Ovary (tissue), 9 donors: ENCODE measurements around the gene OR3A2. TPM values are rescaled to one million over a fixed set of nuclear protein-coding genes. Genes with fewer than 3 reads are reported as not detected.
"Not testable (repeated sequence)": the region's sequence is repeated elsewhere in the genome, so short reads cannot be mapped to it uniquely, and the experiment has no call there.

Source experiments
- DNase-seq, 5 donors: peaks; one replicate each; pipeline ENCODE4 v3.0.0-alpha.2; 2019 to 2020
- H3K27ac ChIP-seq, 2 donors: fragments of 200-600 bp; one replicate each; pipeline versions ENCODE4 v1.5.1 to v1.8.0; 2019 to 2022
- H3K27me3 ChIP-seq: fragments of 200-600 bp; one replicate; pipeline ENCODE4 v1.8.0; 2022
- H3K36me3 ChIP-seq: fragments of 200-600 bp; sonication (generic); one replicate; pipeline ENCODE4 v1.5.1; 2019
- H3K4me1 ChIP-seq: one replicate; pipeline ENCODE4 v1.8.1; 2013; ENCODE audit warnings: mild to moderate bottlenecking, moderate library complexity; ENCODE audit not compliant: insufficient read depth
- H3K4me3 ChIP-seq: fragments of 200-600 bp; sonication (generic); one replicate; pipeline ENCODE4 v1.5.1; 2017
- H3K9me3 ChIP-seq, 2 donors: fragments of 200-600 bp in 1 of 2; sonication (generic) in 1 of 2; one replicate each; pipeline versions ENCODE4 v1.5.1 to v1.8.1; 2013 to 2019; ENCODE audit warnings: mild to moderate bottlenecking in 1 of 2, moderate library complexity in 1 of 2
- EP300 ChIP-seq: sonication (generic); formaldehyde crosslinking; IDR thresholded peaks from one replicate; pipeline ENCODE4 v1.6.1; 2017; ENCODE audit warnings: antibody characterized with exemption
- POLR2A ChIP-seq: fragments of 450-650 bp; IDR thresholded peaks from one replicate; pipeline ENCODE4 v1.6.1; 2017; ENCODE audit warnings: antibody characterized with exemption, mild to moderate bottlenecking, moderate library complexity
- WGBS, 3 donors: extraction: QIAGEN DNeasy Blood & Tissue Kit in 1 of 3; methylation state at CpG; one replicate each; pipeline versions ENCODE4 v1.1.5 to v1.1.7; 2013 to 2017; 5-methylcytosine and 5-hydroxymethylcytosine counted together
- intact Hi-C, 4 donors: fragments of 100-400 bp; cut with DNase I; formaldehyde crosslinking; loops; one replicate each; pipeline versions ENCODE4 v1.11.0 to v1.15.1; 2022 to 2023
- polyA plus RNA-seq, 2 donors: library from polyadenylated mRNA; stranded (reverse); fragments of 200-250 nt in 1 of 2; fragments of 350-450 nt in 1 of 2; fragmentation: Illumina TruSeq in 1 of 2; extraction: RNeasy Lipid Tissue Mini Kit (QIAGEN cat#74804) in 1 of 2; gene quantifications; one replicate each; pipeline ENCODE4 v1.2.3, GENCODE V29; 2013 to 2014
- total RNA-seq, 7 donors: library from RNA; depleted of rRNA in 2 of 7; stranded (reverse); fragments of >200 nt in 2 of 7; fragmentation: NEBNext Ultra II Directional in 3 of 7; extraction: Animal tissue kit (Norgen Biotek cat#: 25700) in 3 of 7; gene quantifications; one replicate each; pipeline versions ENCODE4 v1.1.0 to v1.2.4, GENCODE V29; 2016 to 2023
- TF ChIP-seq, protein P1 (sequence below), 3 donors: fragments of 450-650 bp in 2 of 3; fragments of 200-600 bp in 1 of 3; IDR thresholded peaks; one replicate each; pipeline versions ENCODE4 v1.5.1 to v1.8.0; 2016 to 2022; ENCODE audit warnings: antibody characterized with exemption in 3 of 3, mild to moderate bottlenecking in 1 of 3
- donor health status: DM: no; HTN: no; CAD: no; lungs with moderate emphysema.
- donor health status: DM: no; HTN: no; CAD: no.
- donor health status: Bipolar disorder and iron deficiency.
- donor health status: DM: yes; HTN: yes; CAD: no.
- donor health status: DM: no; HTN: no; CAD: no.
- donor health status: DM: yes; HTN: yes; CAD: no.

Gene OR3A2
- total and polyA plus RNA-seq, 9 donors = 0.33 to 3.0 (median 1.1) TPM; not detected in 3

DNA sequence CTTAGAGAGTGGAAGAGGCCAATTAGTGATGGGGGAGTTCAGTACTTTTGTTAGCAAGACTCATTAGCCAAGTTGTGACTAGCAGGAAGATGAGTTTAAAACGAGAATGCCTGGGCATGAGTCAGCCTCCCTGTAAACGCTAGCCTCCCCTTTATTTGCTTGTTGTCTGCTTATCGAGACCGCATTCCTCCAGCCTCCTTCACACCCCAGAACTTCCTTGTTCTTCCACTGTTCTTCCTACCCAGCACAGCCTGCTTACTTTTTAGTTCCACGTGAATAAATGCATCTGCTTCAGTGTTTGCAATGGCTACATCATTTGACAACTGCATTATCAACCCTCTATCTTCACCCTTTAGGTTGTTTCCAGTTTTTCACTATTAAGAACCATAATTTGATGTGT, 67.8 kb downstream of the OR3A2 start:
- TF ChIP-seq POLR2A (no peak), EP300 (no peak)
- TF ChIP-seq, protein P1, sequence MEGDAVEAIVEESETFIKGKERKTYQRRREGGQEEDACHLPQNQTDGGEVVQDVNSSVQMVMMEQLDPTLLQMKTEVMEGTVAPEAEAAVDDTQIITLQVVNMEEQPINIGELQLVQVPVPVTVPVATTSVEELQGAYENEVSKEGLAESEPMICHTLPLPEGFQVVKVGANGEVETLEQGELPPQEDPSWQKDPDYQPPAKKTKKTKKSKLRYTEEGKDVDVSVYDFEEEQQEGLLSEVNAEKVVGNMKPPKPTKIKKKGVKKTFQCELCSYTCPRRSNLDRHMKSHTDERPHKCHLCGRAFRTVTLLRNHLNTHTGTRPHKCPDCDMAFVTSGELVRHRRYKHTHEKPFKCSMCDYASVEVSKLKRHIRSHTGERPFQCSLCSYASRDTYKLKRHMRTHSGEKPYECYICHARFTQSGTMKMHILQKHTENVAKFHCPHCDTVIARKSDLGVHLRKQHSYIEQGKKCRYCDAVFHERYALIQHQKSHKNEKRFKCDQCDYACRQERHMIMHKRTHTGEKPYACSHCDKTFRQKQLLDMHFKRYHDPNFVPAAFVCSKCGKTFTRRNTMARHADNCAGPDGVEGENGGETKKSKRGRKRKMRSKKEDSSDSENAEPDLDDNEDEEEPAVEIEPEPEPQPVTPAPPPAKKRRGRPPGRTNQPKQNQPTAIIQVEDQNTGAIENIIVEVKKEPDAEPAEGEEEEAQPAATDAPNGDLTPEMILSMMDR (IDR thresholded peaks at IDR 0.05) = no peak
- H3K4me3 ChIP-seq = no peak overlapping the region
- 57 to 73% (median 64%) methylated on average over 5 of the region's 5 CpGs for WGBS, 3 donors
- intact Hi-C loops = no loop called here
- no peak for DNase-seq
- no peak overlapping the region for H3K27ac ChIP-seq
- no peaks in the 10 kb centered on the region for H3K4me1 ChIP-seq
- H3K36me3 ChIP-seq = no peaks in the 10 kb centered on the region
- no peaks in the 10 kb centered on the region for H3K27me3 ChIP-seq
- H3K9me3 ChIP-seq = no peaks in the 10 kb centered on the region

DNA sequence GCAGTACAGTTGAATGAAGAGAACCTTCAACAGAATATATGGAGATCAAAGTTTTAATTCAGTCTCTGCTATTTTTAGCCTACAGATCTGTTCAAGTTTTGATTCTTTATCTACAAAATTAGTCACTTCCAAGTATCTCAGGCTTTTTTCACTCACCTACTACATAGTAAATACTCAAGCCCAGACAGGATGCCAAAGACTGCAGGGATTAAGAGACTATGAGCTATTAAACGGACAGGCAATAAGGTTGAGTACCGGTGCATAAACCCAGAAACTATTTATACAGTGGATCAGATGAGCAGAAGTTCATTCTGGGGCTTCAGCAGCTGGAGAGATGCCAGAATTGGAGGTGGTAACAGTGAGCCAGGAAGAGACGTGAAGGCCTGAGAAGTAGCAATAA, 69.3 kb downstream of the OR3A2 start:
- Histone ChIP-seq H3K4me3 (no peak overlapping the region), H3K27me3 (no peaks in the 10 kb centered on the region), H3K9me3 (no peaks in the 10 kb centered on the region), H3K27ac (no peak overlapping the region), H3K36me3 (no peaks in the 10 kb centered on the region), H3K4me1 (no peaks in the 10 kb centered on the region)
- WGBS, 3 donors = 56 to 74% (median 68%) methylated on average over 3 of the region's 3 CpGs
- no peak for TF ChIP-seq EP300
- no peak for TF ChIP-seq POLR2A
- TF ChIP-seq, protein P1 (IDR thresholded peaks at IDR 0.05) = no peak
- intact Hi-C loops = no loop called here
- DNase-seq = no peak

- H3K27me3 ChIP-seq = no peaks in the 10 kb centered on the region
- intact Hi-C loops = no loop called here
- no peak overlapping the region for H3K27ac ChIP-seq
- H3K9me3 ChIP-seq = no peaks in the 10 kb centered on the region
- no peak overlapping the region for H3K4me3 ChIP-seq
- DNase-seq = no peak
- TF ChIP-seq, protein P1 (IDR thresholded peaks at IDR 0.05) = no peak
- TF ChIP-seq EP300 (no peak), POLR2A (no peak)
- no peaks in the 10 kb centered on the region for H3K4me1 ChIP-seq
- 63 to 70% (median 67%) methylated on average over 4 of the region's 4 CpGs for WGBS, 3 donors
- H3K36me3 ChIP-seq = no peaks in the 10 kb centered on the region
Observed at GRCh38 chr17:3308603-3309002, 77.5 kb downstream of the OR3A2 start.

GRCh38 chr17:3298260-3298659, 87.8 kb downstream of the OR3A2 start, which contains the start of gene OR3A1:
Gene OR3A1, minus strand, starts transcription at chr17:3298360. Its CDS starts 5,778 bp downstream, at chr17:3292582.
- no peaks in the 10 kb centered on the region for H3K9me3 ChIP-seq
- no peak within 1 kb of the TSS for H3K27ac ChIP-seq
- no peak for DNase-seq
- H3K4me1 ChIP-seq = no peaks in the 10 kb centered on the region
- H3K36me3 ChIP-seq = no peaks in the 10 kb centered on the region
- H3K4me3 ChIP-seq = no peak within 1 kb of the TSS
- TF ChIP-seq POLR2A = no peak
- TF ChIP-seq EP300 = no peak
- TF ChIP-seq, protein P1 (IDR thresholded peaks at IDR 0.05) = no peak
- 80 to 85% (median 83%) methylated on average over 6 of the region's 6 CpGs for WGBS, 3 donors
- intact Hi-C loops = no loop called here
- no peaks in the 10 kb centered on the region for H3K27me3 ChIP-seq

DNA sequence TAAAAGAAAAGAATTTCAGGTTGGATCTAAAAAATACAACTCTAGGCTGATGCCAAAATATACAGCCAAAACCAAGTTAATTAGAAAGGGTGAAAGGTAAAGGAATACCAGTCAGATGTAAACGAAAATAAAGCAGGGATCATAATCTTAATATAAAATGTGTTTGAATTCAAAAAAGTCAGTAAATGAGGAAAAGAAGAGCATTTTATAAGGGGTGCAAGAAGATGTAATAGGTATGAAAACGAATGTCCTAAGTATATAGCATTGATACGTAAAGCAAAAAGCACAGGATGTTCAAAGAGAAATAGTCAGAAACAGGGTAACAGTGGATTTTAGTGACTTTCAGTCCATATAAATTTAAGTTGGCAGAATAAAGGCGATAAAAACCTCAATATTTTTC, 90.5 kb downstream of the OR3A2 start:
- no peaks in the 10 kb centered on the region for H3K4me1 ChIP-seq
- intact Hi-C loops = no loop called here
- WGBS, 3 donors = 62 to 67% (median 62%) methylated on average over 4 of the region's 4 CpGs

GRCh38 chr17:3293548-3293947, 92.6 kb downstream of the OR3A2 start:
- H3K9me3 ChIP-seq, H3K27ac ChIP-seq, H3K4me3 ChIP-seq, intact Hi-C loops, H3K27me3 ChIP-seq, H3K4me1 ChIP-seq, DNase-seq, H3K36me3 ChIP-seq: not testable (repeated sequence)
- 84 to 98% (median 95%) methylated on average over 1 of the region's 1 CpG for WGBS, 3 donors

More for the DNA sequence above, 90.5 kb downstream of the OR3A2 start:
- H3K27ac ChIP-seq = no peak overlapping the region
- DNase-seq = no peak
- H3K9me3 ChIP-seq = no peaks in the 10 kb centered on the region
- no peaks in the 10 kb centered on the region for H3K27me3 ChIP-seq
- no peak overlapping the region for H3K4me3 ChIP-seq
- no peaks in the 10 kb centered on the region for H3K36me3 ChIP-seq
- TF ChIP-seq, protein P1 (IDR thresholded peaks at IDR 0.05) = no peak
- TF ChIP-seq POLR2A (no peak), EP300 (no peak)
